ENCODE measurements around the gene COL23A1.
A peak's percentile ranks its signal among the peaks of the same experiment; 100 is the strongest.
"Not testable (repeated sequence)": the region's sequence is repeated elsewhere in the genome, so short reads cannot be mapped to it uniquely, and the experiment has no call there.

Gene COL23A1

GRCh38 chr5:178377583-178378270, 212.5 kb downstream of the COL23A1 start:
- H3K27ac ChIP-seq, result no peak overlapping the region
- TF ChIP-seq CTCF (conservative IDR thresholded peaks at IDR 0.05), result no peak

GRCh38 chr5:178376921-178377582, 213.1 kb downstream of the COL23A1 start:
- TF ChIP-seq CTCF (conservative IDR thresholded peaks at IDR 0.05), result no peak
- H3K27ac ChIP-seq, result no peak overlapping the region

- no peak overlapping the region for H3K27ac ChIP-seq
- no peak for TF ChIP-seq CTCF (conservative IDR thresholded peaks at IDR 0.05)
Observed at GRCh38 chr5:178375348-178375747, 214.8 kb downstream of the COL23A1 start.

GRCh38 chr5:178373711-178374110, 216.5 kb downstream of the COL23A1 start:
- no peak overlapping the region for H3K27ac ChIP-seq

GRCh38 chr5:178372142-178372571, 218.0 kb downstream of the COL23A1 start:
- TF ChIP-seq CTCF (conservative IDR thresholded peaks at IDR 0.05), result no peak
- H3K27ac ChIP-seq, result peak overlapping the region; percentile 21; the same call in 1 of the 2 replicates

More at GRCh38 chr5:178373711-178374110, 216.5 kb downstream of the COL23A1 start:
- no peak for TF ChIP-seq CTCF (conservative IDR thresholded peaks at IDR 0.05)

GRCh38 chr5:178371362-178372111, 218.7 kb downstream of the COL23A1 start:
- TF ChIP-seq CTCF (conservative IDR thresholded peaks at IDR 0.05), result no peak
- peak overlapping the region; percentile 21; the same call in 1 of the 2 replicates for H3K27ac ChIP-seq

GRCh38 chr5:178370102-178370501, 220.1 kb downstream of the COL23A1 start:
- no peak overlapping the region for H3K27ac ChIP-seq
- TF ChIP-seq CTCF (conservative IDR thresholded peaks at IDR 0.05), result no peak

- not testable (repeated sequence) for H3K27ac ChIP-seq
Observed at GRCh38 chr5:178369469-178369868, 220.7 kb downstream of the COL23A1 start.

Data from VCaP (cell line).